HG03442 (cell line): ENCODE results near the gene ACTL7A.
"Not testable (repeated sequence)": the region's sequence is repeated elsewhere in the genome, so short reads cannot be mapped to it uniquely, and the experiment has no call there.

Experiments
- ATAC-seq: cut with Tn5 transposase; IDR thresholded peaks from one replicate; pipeline ENCODE4 v1.9.1; 2021; ENCODE audit warnings: mild to moderate bottlenecking, moderate library complexity; ENCODE audit not compliant: unreplicated experiment

ACTL7A gene

GRCh38 chr9:108861997-108862396 is at the start of gene ACTL7A:
TSS of gene ACTL7A (plus strand) at chr9:108862266. CDS start at chr9:108862323, 57 bp downstream.
- no peak for ATAC-seq

GRCh38 chr9:108812396-108813025 is 49.6 kb upstream of the ACTL7A start:
- no peak for ATAC-seq

GRCh38 chr9:108813951-108814601 is 48.0 kb upstream of the ACTL7A start:
- no peak for ATAC-seq

- no peak for ATAC-seq
These were observed 46.9 kb upstream of the ACTL7A start for GRCh38 chr9:108815156-108815555.

GRCh38 chr9:108816037-108816436 is 46.0 kb upstream of the ACTL7A start:
- ATAC-seq, result no peak

GRCh38 chr9:108823829-108824228 is 38.2 kb upstream of the ACTL7A start:
- ATAC-seq, result no peak

- no peak for ATAC-seq
These were observed 31.8 kb upstream of the ACTL7A start for GRCh38 chr9:108830272-108830671.

- ATAC-seq, result no peak
These were observed 30.4 kb upstream of the ACTL7A start for GRCh38 chr9:108831496-108832178.

GRCh38 chr9:108832179-108832500 is 29.9 kb upstream of the ACTL7A start:
- no peak for ATAC-seq

- ATAC-seq, result no peak
These were observed 27.0 kb upstream of the ACTL7A start for GRCh38 chr9:108834959-108835665.

GRCh38 chr9:108835831-108836230 is 26.2 kb upstream of the ACTL7A start:
- no peak for ATAC-seq

- no peak for ATAC-seq
These were observed 25.7 kb upstream of the ACTL7A start for GRCh38 chr9:108836319-108836718.

GRCh38 chr9:108836781-108837180 is 25.3 kb upstream of the ACTL7A start:
- ATAC-seq, result no peak

- ATAC-seq, result no peak
These were observed 24.5 kb upstream of the ACTL7A start for GRCh38 chr9:108837530-108837929.

GRCh38 chr9:108838017-108838416 is 24.0 kb upstream of the ACTL7A start:
- ATAC-seq, result no peak

GRCh38 chr9:108839561-108839960 is 22.5 kb upstream of the ACTL7A start:
- ATAC-seq, result not testable (repeated sequence)

- ATAC-seq, result no peak
These were observed 19.3 kb upstream of the ACTL7A start for GRCh38 chr9:108842610-108843295.

GRCh38 chr9:108844391-108844790 is 17.7 kb upstream of the ACTL7A start:
- ATAC-seq, result no peak

- no peak for ATAC-seq
These were observed 17.2 kb upstream of the ACTL7A start for GRCh38 chr9:108844856-108845255.

- no peak for ATAC-seq
These were observed 16.6 kb upstream of the ACTL7A start for GRCh38 chr9:108845507-108845906.

- ATAC-seq, result no peak
These were observed 16.1 kb upstream of the ACTL7A start for GRCh38 chr9:108845947-108846346.
